MCF 10A (cell line): Measurements from ENCODE around the gene STAT5B. TPM values are rescaled to one million over a fixed set of nuclear protein-coding genes. Genes with fewer than 3 reads are reported as not detected.
"Not testable (repeated sequence)": the region's sequence is repeated elsewhere in the genome, so short reads cannot be mapped to it uniquely, and the experiment has no call there.

Source experiments
- BruUV-seq: library from RNA; stranded (reverse); fragments of 400-500 nt; replicated peaks from 2 replicates; lab custom pipeline; 2021; lab: Mats Ljungman, UMichigan
- CTCF ChIA-PET: fragments of 300-600 bp; sonication (Branson Sonifier 250); formaldehyde crosslinking; extraction: SDS; loops from one replicate; lab custom pipeline; 2021; ENCODE audit warnings: antibody characterized with exemption, inconsistent platforms; lab: Yijun Ruan, JAX
- POLR2A ChIA-PET: fragments of 300-600, 350-650 bp; sonication (Branson Sonifier 250); formaldehyde crosslinking; extraction: SDS; loops from one replicate; lab custom pipeline; 2020; ENCODE audit warnings: antibody characterized with exemption, inconsistent platforms; lab: Yijun Ruan, JAX
- DNase-seq: peaks from one replicate; pipeline ENCODE4 v3.0.0-alpha.2; 2018; ENCODE audit not compliant: unreplicated experiment
- H3K27ac Mint-ChIP-seq: one replicate; pipeline ENCODE4 v1.8.0; 2022; ENCODE audit warnings: mild to moderate bottlenecking, low read depth, mixed read lengths; ENCODE audit not compliant: unreplicated experiment
- H3K27me3 Mint-ChIP-seq: one replicate; pipeline ENCODE4 v1.8.0; 2022; ENCODE audit warnings: mixed read lengths; ENCODE audit not compliant: insufficient read depth, unreplicated experiment
- H3K36me3 Mint-ChIP-seq: one replicate; pipeline ENCODE4 v1.8.0; 2022; ENCODE audit warnings: mild to moderate bottlenecking, moderate library complexity, mixed read lengths; ENCODE audit not compliant: insufficient read depth, unreplicated experiment
- H3K4me1 Mint-ChIP-seq: one replicate; pipeline ENCODE4 v1.8.0; 2022; ENCODE audit warnings: mixed read lengths; ENCODE audit not compliant: insufficient read depth, unreplicated experiment
- H3K4me3 Mint-ChIP-seq: one replicate; pipeline ENCODE4 v1.8.0; 2022; ENCODE audit warnings: mild to moderate bottlenecking, moderate library complexity, mixed read lengths; ENCODE audit not compliant: unreplicated experiment
- H3K9me3 Mint-ChIP-seq: one replicate; pipeline ENCODE4 v1.8.0; 2022; ENCODE audit warnings: mixed read lengths; ENCODE audit not compliant: unreplicated experiment
- intact Hi-C: fragments of 100-400 bp; cut with micrococcal nuclease; formaldehyde crosslinking; loops from 2 replicates; pipeline ENCODE4 v1.14.1; 2022
- total RNA-seq: library from RNA; stranded (reverse); gene quantifications from 2 replicates; pipeline ENCODE4 v1.2.3, GENCODE V29; 2022
- TF ChIP-seq, protein P1 (sequence below): fragments of 200-600 bp; IDR thresholded peaks from one replicate; pipeline ENCODE4 v1.8.0; 2022; ENCODE audit warnings: antibody characterized with exemption, mild to moderate bottlenecking; ENCODE audit not compliant: unreplicated experiment

Gene STAT5B
- total RNA-seq, 1 experiment from 2014 or later = 29.8 TPM

DNA sequence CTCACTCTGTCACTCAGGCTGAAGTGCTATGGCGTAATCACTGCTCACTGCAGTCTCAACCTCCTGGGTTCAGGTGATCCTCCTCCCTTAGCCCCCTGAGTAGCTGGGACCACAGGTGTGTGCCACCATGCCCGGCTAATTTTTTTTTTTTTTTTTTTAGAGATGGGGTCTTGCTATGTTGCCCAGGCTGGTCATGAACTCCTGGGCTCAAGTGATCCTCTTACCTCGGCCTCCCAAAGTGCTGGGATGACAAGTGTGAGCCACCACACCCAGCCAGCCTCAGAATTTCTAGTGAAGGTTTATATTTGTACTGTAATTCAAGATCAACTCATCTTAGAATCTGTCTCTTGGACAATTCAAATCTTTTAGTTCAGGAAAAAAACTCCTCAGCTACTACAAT lies 32.1 kb downstream of the STAT5B start:
- CTCF ChIA-PET = interaction anchor here (0.8 to 1.1 kb wide), 2 partner anchors 17 to 30 kb away, joined by 3 to 4 read pairs; no protein-coding TSS in a partner anchor

DNA sequence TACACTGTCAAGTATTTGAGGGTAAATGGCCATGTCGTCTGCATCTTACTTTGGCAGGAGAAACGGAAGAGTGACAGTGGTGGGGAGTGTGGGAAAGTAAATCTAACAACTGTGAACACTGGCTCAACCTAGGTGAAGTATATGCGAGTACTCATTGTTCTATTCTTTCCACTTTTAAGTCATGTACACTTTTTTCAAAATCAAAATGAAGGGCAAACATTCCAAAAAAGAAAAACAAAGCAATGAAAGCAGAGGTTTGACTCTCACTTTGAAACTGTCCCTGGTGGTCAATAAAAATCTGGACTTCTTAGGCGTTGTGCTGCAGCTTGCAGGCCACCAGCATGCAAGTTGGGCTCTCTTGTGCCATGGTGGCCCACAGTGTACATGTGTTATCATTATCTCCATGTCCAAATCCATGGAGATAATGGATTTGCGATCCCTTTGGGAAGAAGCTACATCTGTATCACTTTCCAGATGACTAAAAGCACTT lies 32.7 kb downstream of the STAT5B start:
- Mint-ChIP-seq H3K4me3 (no peak overlapping the region), H3K4me1 (no peaks in the 10 kb centered on the region), H3K36me3 (peaks cover 6% of the 10 kb centered on the region), H3K27me3 (no peaks in the 10 kb centered on the region), H3K9me3 (no peaks in the 10 kb centered on the region), H3K27ac (no peak overlapping the region)
- BruUV-seq = no TSS peak
- DNase-seq = no peak
- TF ChIP-seq, protein P1, sequence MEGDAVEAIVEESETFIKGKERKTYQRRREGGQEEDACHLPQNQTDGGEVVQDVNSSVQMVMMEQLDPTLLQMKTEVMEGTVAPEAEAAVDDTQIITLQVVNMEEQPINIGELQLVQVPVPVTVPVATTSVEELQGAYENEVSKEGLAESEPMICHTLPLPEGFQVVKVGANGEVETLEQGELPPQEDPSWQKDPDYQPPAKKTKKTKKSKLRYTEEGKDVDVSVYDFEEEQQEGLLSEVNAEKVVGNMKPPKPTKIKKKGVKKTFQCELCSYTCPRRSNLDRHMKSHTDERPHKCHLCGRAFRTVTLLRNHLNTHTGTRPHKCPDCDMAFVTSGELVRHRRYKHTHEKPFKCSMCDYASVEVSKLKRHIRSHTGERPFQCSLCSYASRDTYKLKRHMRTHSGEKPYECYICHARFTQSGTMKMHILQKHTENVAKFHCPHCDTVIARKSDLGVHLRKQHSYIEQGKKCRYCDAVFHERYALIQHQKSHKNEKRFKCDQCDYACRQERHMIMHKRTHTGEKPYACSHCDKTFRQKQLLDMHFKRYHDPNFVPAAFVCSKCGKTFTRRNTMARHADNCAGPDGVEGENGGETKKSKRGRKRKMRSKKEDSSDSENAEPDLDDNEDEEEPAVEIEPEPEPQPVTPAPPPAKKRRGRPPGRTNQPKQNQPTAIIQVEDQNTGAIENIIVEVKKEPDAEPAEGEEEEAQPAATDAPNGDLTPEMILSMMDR = no peak
- POLR2A ChIA-PET = no interaction called here
- intact Hi-C loops = no loop called here
- CTCF ChIA-PET = no interaction called here

More for the DNA sequence above, 32.1 kb downstream of the STAT5B start:
- H3K27me3 Mint-ChIP-seq, intact Hi-C loops, H3K27ac Mint-ChIP-seq, H3K4me1 Mint-ChIP-seq, H3K9me3 Mint-ChIP-seq, H3K36me3 Mint-ChIP-seq, H3K4me3 Mint-ChIP-seq, DNase-seq, BruUV-seq: not testable (repeated sequence)
- POLR2A ChIA-PET = interaction anchor here (1.0 kb wide), 1 partner anchor 179 kb away, joined by 3 read pairs; the partner anchor contains the start of gene CAVIN1

DNA sequence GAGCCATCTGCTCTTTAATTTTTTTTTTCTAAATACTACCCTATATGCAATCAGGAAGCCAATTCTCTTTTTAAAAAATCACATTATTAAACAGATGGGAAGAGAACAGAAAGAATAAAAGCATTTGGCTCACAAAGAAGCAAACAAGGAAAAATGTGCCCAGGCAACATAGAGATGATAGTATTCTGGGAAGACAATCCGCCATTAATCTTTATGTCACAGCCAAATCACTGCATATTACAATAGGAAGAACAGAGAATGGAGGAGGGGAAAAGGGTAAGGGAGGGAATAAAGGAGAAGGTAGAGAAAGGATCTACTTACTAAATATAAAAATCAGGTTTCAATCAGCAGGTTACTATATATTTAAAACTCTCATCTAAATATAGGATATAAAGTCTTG lies 34.3 kb downstream of the STAT5B start:
- intact Hi-C loops = no loop called here
- no peak overlapping the region for H3K27ac Mint-ChIP-seq

DNA sequence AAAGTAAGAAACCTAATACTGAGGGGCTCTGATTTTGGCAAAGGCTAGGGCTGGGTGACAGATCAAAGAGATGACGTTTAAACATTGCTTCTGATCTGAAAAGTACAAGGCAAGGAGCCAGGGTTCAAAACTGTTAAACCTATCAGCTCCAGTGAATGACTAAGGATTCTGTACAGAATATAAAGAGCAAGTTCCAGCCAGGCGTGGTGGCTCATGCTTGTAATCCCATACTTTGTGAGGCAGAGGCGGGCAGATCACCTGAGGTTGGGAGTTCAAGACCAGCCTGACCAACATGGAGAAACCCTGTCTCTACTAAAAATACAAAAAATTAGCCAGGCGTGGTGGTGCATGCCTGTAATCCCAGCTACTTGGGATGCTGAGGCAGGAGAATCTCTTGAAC lies 35.3 kb downstream of the STAT5B start:
- intact Hi-C loops, H3K9me3 Mint-ChIP-seq, CTCF ChIA-PET, POLR2A ChIA-PET, H3K27me3 Mint-ChIP-seq, H3K4me3 Mint-ChIP-seq, H3K36me3 Mint-ChIP-seq, H3K4me1 Mint-ChIP-seq, BruUV-seq, H3K27ac Mint-ChIP-seq, DNase-seq: not testable (repeated sequence)

More for the DNA sequence above, 34.3 kb downstream of the STAT5B start:
- no peak for DNase-seq
- ChIA-PET CTCF (no interaction called here), POLR2A (no interaction called here)
- H3K4me1 Mint-ChIP-seq = no peaks in the 10 kb centered on the region
- H3K27me3 Mint-ChIP-seq = no peaks in the 10 kb centered on the region
- H3K4me3 Mint-ChIP-seq = no peak overlapping the region
- BruUV-seq = no TSS peak
- no peaks in the 10 kb centered on the region for H3K9me3 Mint-ChIP-seq
- TF ChIP-seq, protein P1 = no peak
- H3K36me3 Mint-ChIP-seq = peaks cover 6% of the 10 kb centered on the region

DNA sequence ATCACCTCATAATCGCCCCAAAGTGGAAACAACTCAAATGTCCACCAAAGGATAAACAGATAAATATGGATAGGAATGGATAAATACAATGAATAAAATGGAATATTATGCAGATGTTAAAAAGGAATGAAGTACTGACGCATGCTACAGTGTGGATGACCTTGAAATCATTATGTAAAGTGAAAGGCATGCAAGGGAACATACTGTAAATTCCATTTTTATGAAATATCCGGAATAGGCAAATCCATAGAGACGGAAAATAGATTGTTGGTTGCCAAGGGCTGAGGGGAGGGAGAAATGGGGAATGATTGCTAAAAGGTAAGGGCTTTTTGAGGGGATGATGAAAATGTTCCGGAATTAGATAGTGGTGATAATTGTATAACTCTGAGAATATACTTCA lies 36.0 kb downstream of the STAT5B start:
- intact Hi-C loops = no loop called here
- no peaks in the 10 kb centered on the region for H3K9me3 Mint-ChIP-seq
- no peak for DNase-seq
- H3K27ac Mint-ChIP-seq = no peak overlapping the region
- TF ChIP-seq, protein P1 = no peak
- CTCF ChIA-PET = no interaction called here
- no peak overlapping the region for H3K4me3 Mint-ChIP-seq
- H3K27me3 Mint-ChIP-seq = no peaks in the 10 kb centered on the region
- no TSS peak for BruUV-seq
- peaks cover 6% of the 10 kb centered on the region for H3K36me3 Mint-ChIP-seq
- no peaks in the 10 kb centered on the region for H3K4me1 Mint-ChIP-seq
- POLR2A ChIA-PET = interaction anchor here (0.6 kb wide), 1 partner anchor 14 kb away, joined by 3 read pairs; no protein-coding TSS in a partner anchor

DNA sequence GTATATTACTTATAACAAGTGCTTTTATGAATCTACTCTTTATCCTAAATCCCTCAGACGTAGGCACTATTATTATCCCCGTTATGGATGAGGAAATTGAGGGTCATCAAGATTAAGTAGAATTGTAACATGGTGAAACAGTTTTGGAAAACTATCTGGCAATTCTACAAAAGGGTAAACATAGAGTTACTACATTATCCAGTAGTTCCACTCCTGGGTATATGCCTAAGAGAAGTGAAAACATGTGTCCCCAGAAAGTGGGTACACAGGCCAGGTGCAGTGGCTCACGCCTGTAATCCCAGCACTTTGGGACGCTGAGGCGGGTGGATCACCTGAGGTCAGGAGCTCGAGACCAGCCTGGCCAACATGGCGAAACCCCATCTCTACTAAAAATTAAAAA lies 36.6 kb downstream of the STAT5B start:
- H3K27ac Mint-ChIP-seq, BruUV-seq, CTCF ChIA-PET, POLR2A ChIA-PET, H3K9me3 Mint-ChIP-seq, DNase-seq, intact Hi-C loops, H3K4me3 Mint-ChIP-seq, H3K4me1 Mint-ChIP-seq, H3K27me3 Mint-ChIP-seq, H3K36me3 Mint-ChIP-seq: not testable (repeated sequence)
